GM12878 (cell line): ENCODE measurements around the gene ERC1. TPM values are rescaled to one million over a fixed set of nuclear protein-coding genes. Genes with fewer than 3 reads are reported as not detected.

Experiments used
- ATAC-seq: fragments of 200-7000 bp; cut with Tn5 transposase; 3 replicates; pipeline ENCODE4 v1.9.1; 2020; ENCODE audit warnings: mild to moderate bottlenecking, moderate library complexity
- BruUV-seq: library from RNA; stranded (reverse); fragments of 400-500 nt; replicated peaks from 2 replicates; lab custom pipeline; 2021; lab: Mats Ljungman, UMichigan
- CTCF ChIA-PET: fragments of 300-600 bp; sonication (Branson Sonifier 250); formaldehyde crosslinking; extraction: SDS; loops from one replicate; lab custom pipeline; 2021; ENCODE audit warnings: inconsistent platforms; lab: Yijun Ruan, JAX
- POLR2A ChIA-PET: fragments of 350-600 bp; formaldehyde crosslinking; extraction: SDS; loops from one replicate; lab custom pipeline; 2021; ENCODE audit warnings: inconsistent platforms; lab: Charles Lee
- RAD21 ChIA-PET: fragments of 300-600 bp; sonication (Branson Sonifier 250); formaldehyde crosslinking; loops from one replicate; lab custom pipeline; 2023; ENCODE audit warnings: antibody characterized with exemption; ENCODE audit not compliant: unreplicated experiment; lab: Charles Lee
- SMC1A ChIA-PET: fragments of 300-600 bp; sonication (Branson Sonifier 250); formaldehyde crosslinking; loops from one replicate; lab custom pipeline; 2023; ENCODE audit not compliant: unreplicated experiment, uncharacterized antibody; lab: Charles Lee
- DNase-seq: peaks from one replicate; pipeline ENCODE4 v3.0.0-alpha.2; 2011; ENCODE audit warnings: low read depth, low spot score
- FAIRE-seq: peaks from 3 replicates; lab custom pipeline; 2011; peaks lifted over from hg19 to GRCh38; lab: Jason Lieb, UNC
- H2AFZ ChIP-seq: 2 replicates; pipeline ENCODE4 v1.6.0; 2011; ENCODE audit warnings: low read depth, low read length, control low read depth; ENCODE audit not compliant: control insufficient read depth
- H3K27ac ChIP-seq: 2 replicates; pipeline ENCODE4 v1.5.1; 2011; ENCODE audit warnings: control low read depth; ENCODE audit not compliant: control insufficient read depth, insufficient read depth
- H3K27me3 ChIP-seq, 2 experiments: replicated peaks in 1 of 2; 2 replicates each; pipeline versions ENCODE4 v1.6.0 to v1.6.1; 2011; ENCODE audit warnings: low read length in 1 of 2; ENCODE audit not compliant: control insufficient read depth in 2 of 2, insufficient read depth in 2 of 2
- H3K36me3 ChIP-seq, 2 experiments: 2 replicates each; pipeline ENCODE4 v1.5.1; 2011; ENCODE audit warnings: low read length in 1 of 2; ENCODE audit not compliant: control insufficient read depth in 2 of 2, insufficient read depth in 2 of 2
- H3K4me1 ChIP-seq: 2 replicates; pipeline ENCODE4 v1.6.1; 2011; ENCODE audit warnings: mild to moderate bottlenecking, low read length, moderate library complexity, mixed read lengths; ENCODE audit not compliant: control insufficient read depth, insufficient read depth
- H3K4me2 ChIP-seq: 2 replicates; pipeline ENCODE4 v1.6.0; 2011; ENCODE audit warnings: control low read depth; ENCODE audit not compliant: control insufficient read depth, insufficient read depth
- H3K4me3 ChIP-seq: fragments of 200-600 bp; sonication (generic); 2 replicates; pipeline ENCODE4 v1.5.1; 2016
- H3K79me2 ChIP-seq: 2 replicates; pipeline ENCODE4 v1.6.0; 2011; ENCODE audit warnings: low read length; ENCODE audit not compliant: control insufficient read depth, insufficient read depth
- H3K9ac ChIP-seq: 2 replicates; pipeline ENCODE4 v1.8.0; 2011; ENCODE audit warnings: low read length, control low read depth, mixed read lengths; ENCODE audit not compliant: control insufficient read depth, insufficient read depth
- H3K9me3 ChIP-seq: replicated peaks from 3 replicates; pipeline ENCODE4 v1.5.1; 2011; ENCODE audit warnings: mild to moderate bottlenecking, low read length; ENCODE audit not compliant: control insufficient read depth, insufficient read depth
- H4K20me1 ChIP-seq: 2 replicates; pipeline ENCODE4 v1.6.0; 2011; ENCODE audit not compliant: control insufficient read depth, insufficient read depth
- CREB1 ChIP-seq: IDR thresholded peaks from 2 replicates; pipeline ENCODE4 v1.6.1; 2012; ENCODE audit warnings: low read depth, mild to moderate bottlenecking, inconsistent platforms
- IRF3 ChIP-seq: fragments of 450-650 bp; IDR thresholded peaks from 2 replicates; pipeline ENCODE4 v1.6.1; 2014; ENCODE audit warnings: mild to moderate bottlenecking
- MEF2B ChIP-seq: fragments of 450-650 bp; IDR thresholded peaks from 2 replicates; pipeline ENCODE4 v1.6.1; 2018; ENCODE audit warnings: mild to moderate bottlenecking, moderate library complexity; ENCODE audit not compliant: partially characterized antibody, poor library complexity, severe bottlenecking
- MTA2 ChIP-seq: fragments of 450-650 bp; IDR thresholded peaks from 2 replicates; pipeline ENCODE4 v1.6.1; 2016; ENCODE audit warnings: low read depth, mild to moderate bottlenecking, moderate library complexity
- NFYA ChIP-seq: IDR thresholded peaks from 2 replicates; pipeline ENCODE4 v1.6.1; 2011; ENCODE audit warnings: low read depth, mild to moderate bottlenecking, low read length, improper control_type of control experiment, borderline replicate concordance
- POLR2A ChIP-seq: IDR thresholded peaks from 2 replicates; pipeline ENCODE4 v1.6.1; 2011; ENCODE audit warnings: low read depth, mild to moderate bottlenecking, low read length
- REST ChIP-seq: IDR thresholded peaks from 2 replicates; pipeline ENCODE4 v1.6.1; 2012; ENCODE audit warnings: mild to moderate bottlenecking, low read depth, low read length
- RFX5 ChIP-seq: IDR thresholded peaks from 2 replicates; pipeline ENCODE4 v1.6.1; 2011; ENCODE audit warnings: low read depth, low read length, improper control_type of control experiment
- RUNX3 ChIP-seq: IDR thresholded peaks from 2 replicates; pipeline ENCODE4 v1.6.1; 2012; ENCODE audit warnings: low read length, inconsistent platforms
- SMARCA5 ChIP-seq: fragments of 450-650 bp; IDR thresholded peaks from 2 replicates; pipeline ENCODE4 v1.6.1; 2017; ENCODE audit warnings: mild to moderate bottlenecking
- SPI1 ChIP-seq: IDR thresholded peaks from 2 replicates; pipeline ENCODE4 v1.6.1; 2011; ENCODE audit warnings: low read depth, mild to moderate bottlenecking, low read length, moderate library complexity, borderline replicate concordance; ENCODE audit not compliant: insufficient read depth
- WRNIP1 ChIP-seq: IDR thresholded peaks from 2 replicates; pipeline ENCODE4 v1.6.1; 2011; ENCODE audit warnings: low read depth, low read length, improper control_type of control experiment, borderline replicate concordance
- WGBS: methylation state at CpG from one replicate; pipeline ENCODE4 v1.1.6; 2016; ENCODE audit warnings: low lambda C conversion rate; ENCODE audit not compliant: insufficient replicate concordance, insufficient coverage; ENCODE audit errors: missing lambda C conversion rate; 5-methylcytosine and 5-hydroxymethylcytosine counted together
- in situ Hi-C: fragments of 300-500 bp; cut with MboI; formaldehyde crosslinking; loops from 9 replicates; pipeline ENCODE4 v1.14.3; 2018; ENCODE audit warnings: mixed read lengths
- intact Hi-C: fragments of 100-400 bp; cut with micrococcal nuclease; formaldehyde crosslinking; loops from one replicate; pipeline ENCODE4 v1.14.2; 2022; ENCODE audit not compliant: unreplicated experiment
- polyA plus RNA-seq, 11 experiments: library from polyadenylated mRNA; depleted of rRNA in 4 of 11; unstranded in 6 of 11; stranded (reverse) in 5 of 11; fragments of >200 nt; fragmentation: Nextera tagmentation in 4 of 11; fragmentation: Illumina TruSeq in 1 of 11; extraction: Ambion mirVana in 4 of 11; extraction: Trizol in 1 of 11; gene quantifications; 1 replicate in 1 of 11; 2 replicates in 10 of 11; pipeline versions ENCODE4 v1.2.1 to v1.2.3, GENCODE V29; 2011 to 2016; ENCODE audit warnings: inconsistent platforms in 2 of 11, missing spikeins in 2 of 11, low read depth in 1 of 11
- total RNA-seq, 4 experiments: library from RNA; depleted of rRNA in 3 of 4; stranded (reverse); fragments of >200 nt in 3 of 4; fragmentation: Illumina TruSeq in 1 of 4; extraction: Trizol in 1 of 4; gene quantifications; 2 replicates each; pipeline versions ENCODE4 v1.2.1 to v1.2.3, GENCODE V29; 2013 to 2021

Gene ERC1
- total and polyA plus RNA-seq, 10 of the 15 experiments (the other 5 are each of a cell fraction or from before 2014, with no cell fraction given), result 0.75 to 8.0 (median 5.0) TPM

GRCh38 chr12:1069846-1070245 is 78.8 kb downstream of the ERC1 start (continued):
- no peak for TF ChIP-seq WRNIP1
- TF ChIP-seq CREB1, result no peak
- TF ChIP-seq, all 136 proteins: peak for 0

GRCh38 chr12:1071182-1071581 is 80.2 kb downstream of the ERC1 start:
- Histone ChIP-seq H3K79me2 (no peaks in the 10 kb centered on the region), H3K27ac (no peak overlapping the region), H3K9me3 (no peaks in the 10 kb centered on the region), H3K4me2 (no peak overlapping the region), H3K4me3 (no peak overlapping the region), H4K20me1 (no peaks in the 10 kb centered on the region), H3K27me3 (0 out of 4 replicates have a peak, but pooled peaks cover 0 to 2% of the 10 kb centered on the region in 2 experiments), H3K36me3 (no peaks in the 10 kb centered on the region), H2AFZ (no peak overlapping the region), H3K9ac (no peak overlapping the region), H3K4me1 (no peaks in the 10 kb centered on the region; the same call in 1 of the 2 replicates)
- CTCF ChIA-PET, result interaction anchor here (2.3 kb wide), 1 partner anchor 22 kb away, joined by 8 read pairs; no protein-coding TSS in a partner anchor
- TF ChIP-seq SMARCA5, result 0 out of 2 replicates have a peak, but pooled peaks have one; percentile 41
- no peak for TF ChIP-seq NFYA
- peak; percentile 27; the same call in 1 of the 2 replicates for TF ChIP-seq RUNX3
- WGBS, result 32% methylated on average over 3 of the region's 3 CpGs
- RAD21 ChIA-PET, result no interaction called here
- in situ Hi-C loops, result no loop called here
- FAIRE-seq (peak; percentile 76), DNase-seq (no peak), ATAC-seq (peak; percentile 76)
- POLR2A ChIA-PET, result no interaction called here
- intact Hi-C loops, result no loop called here
- no TSS peak for BruUV-seq
- SMC1A ChIA-PET, result no interaction called here

GRCh38 chr12:1073652-1074051 is 82.6 kb downstream of the ERC1 start:
- RAD21 ChIA-PET, result no interaction called here
- intact Hi-C loops, result no loop called here

More at GRCh38 chr12:1073652-1074051, 82.6 kb downstream of the ERC1 start:
- TF ChIP-seq IRF3 (no peak), RFX5 (no peak), MEF2B (no peak), POLR2A (no peak), REST (no peak), SPI1 (no peak), MTA2 (no peak)
- TF ChIP-seq, all 136 proteins: peak for 0
- ChIA-PET CTCF (interaction anchor here (2.0 to 2.3 kb wide), 2 partner anchors 9 to 19 kb away, joined by 5 to 8 read pairs; no protein-coding TSS in a partner anchor), POLR2A (no interaction called here), SMC1A (interaction anchor here (0.8 to 2.7 kb wide), 2 partner anchors 19 to 51 kb away, joined by 3 to 11 read pairs; no protein-coding TSS in a partner anchor)
- in situ Hi-C loops, result no loop called here
- Histone ChIP-seq H3K9ac (no peak overlapping the region), H3K9me3 (no peaks in the 10 kb centered on the region; the same call in 2 of the 3 replicates), H2AFZ (no peak overlapping the region), H4K20me1 (no peaks in the 10 kb centered on the region), H3K27ac (no peak overlapping the region), H3K27me3 (peaks cover 0 to 2% of the 10 kb centered on the region in 2 experiments; a peak in 1 of 4 replicates), H3K4me1 (no peaks in the 10 kb centered on the region; the same call in 1 of the 2 replicates), H3K36me3 (no peaks in the 10 kb centered on the region), H3K4me2 (no peak overlapping the region), H3K4me3 (no peak overlapping the region), H3K79me2 (no peaks in the 10 kb centered on the region)
- FAIRE-seq (no peak), DNase-seq (no peak), ATAC-seq (no peak)
- WGBS, result 72% methylated on average over 8 of the region's 9 CpGs
- BruUV-seq, result no TSS peak
